Activated CD8-positive, alpha-beta T cell treated with anti-CD3 and anti-CD28 coated beads for 36 hours (primary cell): ENCODE measurements around the gene AMBRA1. TPM values are rescaled to one million over a fixed set of nuclear protein-coding genes. Genes with fewer than 3 reads are reported as not detected.

Experiments
- ATAC-seq: fragments of 200-7000 bp; cut with Tn5 transposase; one replicate; pipeline ENCODE4 v1.10.0; 2021; ENCODE audit warnings: mild to moderate bottlenecking, moderate library complexity
- CTCF ChIA-PET: fragments of 350-600 bp; sonication (Branson Sonifier 250); formaldehyde crosslinking; loops from one replicate; lab custom pipeline; 2021; ENCODE audit warnings: antibody characterized with exemption; lab: Charles Lee
- POLR2A ChIA-PET: fragments of 350-600 bp; sonication (Branson Sonifier 250); formaldehyde crosslinking; loops from one replicate; lab custom pipeline; 2021; ENCODE audit warnings: antibody characterized with exemption; lab: Charles Lee
- DNase-seq: peaks from one replicate; pipeline ENCODE4 v3.0.0-alpha.2; 2020
- H3K27ac Mint-ChIP-seq: one replicate; pipeline ENCODE4 v1.8.0; 2021; ENCODE audit warnings: mild to moderate bottlenecking, mixed read lengths
- H3K27me3 Mint-ChIP-seq: one replicate; pipeline ENCODE4 v1.8.0; 2021; ENCODE audit warnings: mixed read lengths
- H3K36me3 Mint-ChIP-seq: one replicate; pipeline ENCODE4 v1.8.0; 2021; ENCODE audit warnings: low read depth, mixed read lengths
- H3K4me1 Mint-ChIP-seq: one replicate; pipeline ENCODE4 v1.8.0; 2021; ENCODE audit warnings: low read depth, mixed read lengths
- H3K4me3 Mint-ChIP-seq: one replicate; pipeline ENCODE4 v1.8.0; 2021; ENCODE audit warnings: mild to moderate bottlenecking, moderate library complexity, mixed read lengths
- H3K9me3 Mint-ChIP-seq: one replicate; pipeline ENCODE4 v1.8.0; 2021; ENCODE audit warnings: mixed read lengths
- intact Hi-C: fragments of 100-400 bp; cut with micrococcal nuclease; formaldehyde crosslinking; loops from one replicate; pipeline ENCODE4 v1.10.0; 2022
- total RNA-seq, 2 experiments: library from RNA; stranded (reverse); gene quantifications; one replicate each; pipeline ENCODE4 v1.2.3, GENCODE V29; 2021
- TF ChIP-seq, protein P1 (sequence below): fragments of 200-600 bp; IDR thresholded peaks from one replicate; pipeline ENCODE4 v1.8.0; 2022; ENCODE audit warnings: antibody characterized with exemption, mild to moderate bottlenecking

AMBRA1 gene
- total RNA-seq, 2 experiments from 2014 or later = 24.0 to 24.1 TPM

DNA sequence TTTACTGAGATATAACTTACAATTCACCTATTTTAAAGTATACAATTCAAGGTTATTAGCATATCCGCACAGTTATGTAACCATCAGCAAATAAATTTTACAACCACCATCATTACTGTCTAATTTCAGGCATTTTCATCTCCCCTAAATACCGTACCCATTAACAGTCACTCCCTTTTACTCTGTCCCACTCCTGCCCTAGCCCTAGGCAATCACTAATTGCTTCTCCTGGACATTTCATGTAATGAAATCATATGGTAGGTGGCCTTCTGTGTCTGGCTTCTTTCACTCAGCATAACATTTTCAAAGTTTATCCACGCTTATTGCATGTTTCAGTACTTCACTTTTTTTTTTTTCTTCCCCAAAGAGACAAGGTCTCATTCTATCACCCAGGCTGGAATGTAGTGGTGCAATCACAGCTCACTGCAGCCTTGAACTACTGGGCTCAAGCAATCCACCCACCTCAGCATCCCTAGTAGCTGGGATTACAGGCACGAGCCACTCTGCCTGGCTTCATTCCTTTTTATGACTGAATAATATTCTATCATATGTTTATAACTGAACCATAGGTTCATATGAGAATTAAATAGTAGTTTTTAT, 140.8 kb downstream of the AMBRA1 start:
- TF ChIP-seq, protein P1, sequence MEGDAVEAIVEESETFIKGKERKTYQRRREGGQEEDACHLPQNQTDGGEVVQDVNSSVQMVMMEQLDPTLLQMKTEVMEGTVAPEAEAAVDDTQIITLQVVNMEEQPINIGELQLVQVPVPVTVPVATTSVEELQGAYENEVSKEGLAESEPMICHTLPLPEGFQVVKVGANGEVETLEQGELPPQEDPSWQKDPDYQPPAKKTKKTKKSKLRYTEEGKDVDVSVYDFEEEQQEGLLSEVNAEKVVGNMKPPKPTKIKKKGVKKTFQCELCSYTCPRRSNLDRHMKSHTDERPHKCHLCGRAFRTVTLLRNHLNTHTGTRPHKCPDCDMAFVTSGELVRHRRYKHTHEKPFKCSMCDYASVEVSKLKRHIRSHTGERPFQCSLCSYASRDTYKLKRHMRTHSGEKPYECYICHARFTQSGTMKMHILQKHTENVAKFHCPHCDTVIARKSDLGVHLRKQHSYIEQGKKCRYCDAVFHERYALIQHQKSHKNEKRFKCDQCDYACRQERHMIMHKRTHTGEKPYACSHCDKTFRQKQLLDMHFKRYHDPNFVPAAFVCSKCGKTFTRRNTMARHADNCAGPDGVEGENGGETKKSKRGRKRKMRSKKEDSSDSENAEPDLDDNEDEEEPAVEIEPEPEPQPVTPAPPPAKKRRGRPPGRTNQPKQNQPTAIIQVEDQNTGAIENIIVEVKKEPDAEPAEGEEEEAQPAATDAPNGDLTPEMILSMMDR = no peak
- intact Hi-C loops = no loop called here
- Mint-ChIP-seq H3K27me3 (no peaks in the 10 kb centered on the region), H3K27ac (no peak overlapping the region), H3K36me3 (peaks cover 4% of the 10 kb centered on the region), H3K9me3 (no peaks in the 10 kb centered on the region), H3K4me3 (no peak overlapping the region), H3K4me1 (peaks cover 15% of the 10 kb centered on the region)
- CTCF ChIA-PET = interaction anchor here (1.2 to 2.2 kb wide), 2 partner anchors 22 to 76 kb away, joined by 4 to 6 read pairs; no protein-coding TSS in a partner anchor
- DNase-seq (no peak), ATAC-seq (no peak)
- POLR2A ChIA-PET = no interaction called here

DNA sequence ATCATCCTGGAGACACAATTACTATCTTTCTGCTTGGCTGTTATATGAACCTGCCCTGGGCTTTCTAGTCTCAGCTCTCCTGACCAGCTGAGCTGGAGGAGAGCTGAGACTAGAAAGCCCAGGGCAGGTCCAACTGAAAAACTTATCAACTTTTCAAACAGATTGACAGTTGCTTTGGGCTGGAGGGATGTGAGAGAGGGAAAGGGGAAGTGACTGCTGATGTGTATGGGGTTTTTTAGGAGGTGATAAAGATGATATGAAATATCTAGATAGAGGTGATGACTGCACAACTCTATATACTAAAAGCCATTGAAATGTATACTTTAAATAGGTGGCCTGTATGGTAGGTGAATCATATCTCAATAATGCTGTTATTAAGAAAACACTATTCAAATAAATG, 142.1 kb downstream of the AMBRA1 start:
- intact Hi-C loops = no loop called here

DNA sequence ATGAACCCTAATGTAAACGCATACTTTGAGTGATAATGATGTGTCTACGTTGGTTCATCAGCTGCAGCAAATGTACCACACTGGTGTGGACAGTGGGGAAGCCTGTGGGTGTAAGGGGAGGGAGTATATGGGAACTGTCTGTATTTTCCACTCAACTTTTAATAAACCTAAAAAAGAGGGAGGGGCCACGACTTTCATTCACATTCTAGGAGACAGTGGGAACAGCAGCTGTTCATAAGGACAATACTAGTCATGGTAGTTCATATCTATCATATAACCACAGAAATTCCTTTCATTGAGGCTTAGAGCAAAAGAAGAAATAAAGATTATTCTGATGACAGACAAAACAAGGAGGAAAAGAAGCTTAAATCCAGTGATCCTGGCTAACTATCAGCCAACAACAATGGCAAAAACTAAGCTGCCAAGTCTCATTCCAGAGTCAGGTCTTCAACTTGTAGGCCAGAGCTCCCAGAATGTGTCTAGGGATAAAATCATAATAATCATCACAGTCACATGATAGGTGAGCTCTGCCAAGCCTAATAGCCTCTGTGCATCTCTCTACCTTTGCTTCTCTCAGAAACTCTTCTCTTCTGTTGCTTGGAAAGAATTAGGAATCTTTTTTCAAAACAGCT, 142.9 kb downstream of the AMBRA1 start:
- Mint-ChIP-seq H3K9me3 (no peaks in the 10 kb centered on the region), H3K4me3 (no peak overlapping the region), H3K36me3 (peaks cover 4% of the 10 kb centered on the region), H3K27ac (no peak overlapping the region), H3K4me1 (peaks cover 10% of the 10 kb centered on the region), H3K27me3 (no peaks in the 10 kb centered on the region)
- CTCF ChIA-PET = interaction anchor here (1.0 to 2.2 kb wide), 6 partner anchors 20 to 78 kb away, joined by 3 to 7 read pairs (median 6); no protein-coding TSS in a partner anchor
- no peak for ATAC-seq
- no peak for DNase-seq
- TF ChIP-seq, protein P1 = no peak
- intact Hi-C loops = no loop called here
- POLR2A ChIA-PET = interaction anchor here (0.5 kb wide), 1 partner anchor 137 kb away, joined by 3 read pairs; no protein-coding TSS in a partner anchor

More for the DNA sequence above, 142.1 kb downstream of the AMBRA1 start:
- TF ChIP-seq, protein P1 = no peak
- Mint-ChIP-seq H3K4me3 (no peak overlapping the region), H3K27ac (no peak overlapping the region), H3K9me3 (no peaks in the 10 kb centered on the region), H3K4me1 (peaks cover 13% of the 10 kb centered on the region), H3K36me3 (peaks cover 4% of the 10 kb centered on the region), H3K27me3 (no peaks in the 10 kb centered on the region)
- DNase-seq (no peak), ATAC-seq (no peak)
- ChIA-PET POLR2A (no interaction called here), CTCF (interaction anchor here (1.0 to 2.2 kb wide), 5 partner anchors 21 to 77 kb away, joined by 3 to 6 read pairs (median 5); no protein-coding TSS in a partner anchor)

DNA sequence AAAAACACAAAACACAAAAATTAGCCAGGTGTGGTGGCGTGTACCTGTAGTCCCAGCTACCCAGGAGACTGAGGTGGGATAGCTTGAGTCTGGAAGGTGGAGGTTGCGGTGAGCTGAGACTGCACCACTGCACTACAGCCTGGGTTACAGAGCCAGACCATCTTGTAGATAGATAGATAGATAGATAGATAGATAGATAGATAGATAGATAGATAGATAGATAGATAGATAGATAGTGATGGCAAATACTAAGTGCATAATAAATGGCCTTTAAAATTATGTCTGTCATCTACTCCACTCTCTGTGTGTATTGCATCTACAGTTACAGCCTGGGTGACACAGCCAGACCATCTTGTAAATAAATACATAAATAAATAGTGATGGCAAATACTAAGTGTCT, 146.3 kb downstream of the AMBRA1 start:
- ChIA-PET POLR2A (no interaction called here), CTCF (interaction anchor here (1.7 kb wide), 1 partner anchor 82 kb away, joined by 4 read pairs; no protein-coding TSS in a partner anchor)
- Mint-ChIP-seq H3K36me3 (peaks cover 12% of the 10 kb centered on the region), H3K27me3 (no peaks in the 10 kb centered on the region), H3K27ac (no peak overlapping the region), H3K9me3 (no peaks in the 10 kb centered on the region), H3K4me3 (no peak overlapping the region), H3K4me1 (peaks cover 5% of the 10 kb centered on the region)
- no peak for DNase-seq
- no peak for ATAC-seq
- TF ChIP-seq, protein P1 = no peak
- intact Hi-C loops = no loop called here
